Hepatocyte (in vitro differentiated cells): ENCODE measurements around the gene ROR2. TPM values are rescaled to one million over a fixed set of nuclear protein-coding genes. Genes with fewer than 3 reads are reported as not detected.

ENCODE experiments used
- DNase-seq: peaks from one replicate; pipeline ENCODE4 v3.0.0-alpha.2; 2016; ENCODE audit warnings: low spot score
- H2AFZ ChIP-seq: fragments of 200-600 bp; sonication (generic); 2 replicates; pipeline ENCODE4 v1.6.0; 2016; ENCODE audit warnings: antibody characterized with exemption, mild to moderate bottlenecking
- H3K27ac ChIP-seq: fragments of 200-600 bp; sonication (generic); 2 replicates; pipeline ENCODE4 v1.5.1; 2016; ENCODE audit warnings: mild to moderate bottlenecking
- H3K27me3 ChIP-seq: fragments of 200-600 bp; sonication (generic); 2 replicates; pipeline ENCODE4 v1.6.1; 2016
- H3K36me3 ChIP-seq: fragments of 200-600 bp; sonication (generic); replicated peaks from 2 replicates; pipeline ENCODE4 v1.5.1; 2016; ENCODE audit warnings: low read depth; ENCODE audit not compliant: insufficient read depth
- H3K4me1 ChIP-seq: fragments of 200-600 bp; sonication (generic); 2 replicates; pipeline ENCODE4 v1.5.1; 2016; ENCODE audit warnings: mild to moderate bottlenecking, moderate library complexity; ENCODE audit not compliant: insufficient read depth
- H3K4me2 ChIP-seq: fragments of 200-600 bp; sonication (generic); 2 replicates; pipeline ENCODE4 v1.6.0; 2016
- H3K4me3 ChIP-seq: fragments of 200-600 bp; sonication (generic); 2 replicates; pipeline ENCODE4 v1.5.1; 2016; ENCODE audit warnings: mild to moderate bottlenecking
- H3K79me2 ChIP-seq: fragments of 200-600 bp; sonication (generic); 2 replicates; pipeline ENCODE4 v1.6.0; 2017; ENCODE audit warnings: mild to moderate bottlenecking
- H3K9me2 ChIP-seq: fragments of 200-600 bp; sonication (generic); replicated peaks from 2 replicates; pipeline ENCODE4 v1.6.0; 2017; ENCODE audit warnings: mild to moderate bottlenecking; ENCODE audit not compliant: insufficient read depth
- H3K9me3 ChIP-seq: fragments of 200-600 bp; sonication (generic); 2 replicates; pipeline ENCODE4 v1.5.1; 2016; ENCODE audit warnings: low read depth, mild to moderate bottlenecking
- H4K20me1 ChIP-seq: fragments of 200-600 bp; sonication (generic); 2 replicates; pipeline ENCODE4 v1.6.0; 2016; ENCODE audit warnings: mild to moderate bottlenecking; ENCODE audit not compliant: insufficient read depth, poor library complexity, severe bottlenecking
- CTCF ChIP-seq: fragments of 200-600 bp; sonication (generic); IDR thresholded peaks from 2 replicates; pipeline ENCODE4 v1.5.1; 2016; ENCODE audit warnings: antibody characterized with exemption, mild to moderate bottlenecking; ENCODE audit not compliant: poor library complexity
- EZH2 ChIP-seq: fragments of 200-600 bp; sonication (generic); IDR thresholded peaks from 2 replicates; pipeline ENCODE4 v1.6.1; 2016; ENCODE audit warnings: antibody characterized with exemption, mild to moderate bottlenecking, borderline replicate concordance
- EZH2phosphoT487 ChIP-seq: fragments of 200-600 bp; sonication (generic); IDR thresholded peaks from one replicate; pipeline ENCODE4 v1.6.1; 2018; ENCODE audit warnings: antibody characterized with exemption, mild to moderate bottlenecking, low read depth, moderate library complexity; ENCODE audit not compliant: unreplicated experiment, severe bottlenecking
- WGBS: methylation state at CpG from one replicate; pipeline ENCODE4 v1.1.6; 2016; ENCODE audit warnings: low lambda C conversion rate; ENCODE audit errors: missing lambda C conversion rate; 5-methylcytosine and 5-hydroxymethylcytosine counted together
- polyA plus RNA-seq: library from polyadenylated mRNA; unstranded; fragments of >200 nt; fragmentation: Nextera tagmentation; extraction: Ambion mirVana; gene quantifications from 2 replicates; pipeline ENCODE4 v1.2.1, GENCODE V29; 2016
- total RNA-seq: library from RNA; depleted of rRNA; stranded (reverse); fragments of >200 nt; gene quantifications from 2 replicates; pipeline ENCODE4 v1.2.3, GENCODE V29; 2014

ROR2 gene
- total and polyA plus RNA-seq, 2 experiments from 2014 or later, result 25.6 to 29.5 TPM

DNA sequence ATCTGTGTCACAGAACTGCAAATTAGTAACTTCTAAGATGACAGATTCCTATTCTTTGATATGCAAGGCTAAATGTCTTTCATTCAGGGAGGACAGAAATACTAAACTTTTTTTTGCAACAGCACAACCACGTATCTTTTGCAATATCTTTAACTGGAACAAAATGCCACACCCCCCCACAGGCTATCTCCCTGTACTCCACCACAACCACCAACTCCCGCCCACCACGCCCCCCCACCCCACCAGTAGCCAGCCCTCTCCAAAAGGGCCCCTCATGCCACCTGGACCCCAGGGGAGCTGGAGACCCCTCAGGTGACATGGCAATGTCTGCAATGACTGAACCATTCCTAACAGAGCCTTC is 131.8 kb downstream of the ROR2 start:
- Histone ChIP-seq H3K9me3 (no peaks in the 10 kb centered on the region), H3K79me2 (peaks cover 85% of the 10 kb centered on the region), H3K4me1 (peaks cover 46% of the 10 kb centered on the region), H2AFZ (no peak overlapping the region), H3K27ac (peak overlapping the region; percentile 71), H4K20me1 (no peaks in the 10 kb centered on the region), H3K36me3 (no peaks in the 10 kb centered on the region), H3K27me3 (no peaks in the 10 kb centered on the region), H3K4me3 (no peak overlapping the region), H3K9me2 (no peaks in the 10 kb centered on the region), H3K4me2 (peak overlapping the region; percentile 61)
- DNase-seq, result no peak
- TF ChIP-seq CTCF (no peak), EZH2 (no peak), EZH2phosphoT487 (no peak)
- 37% methylated on average over 3 of the region's 3 CpGs for WGBS

DNA sequence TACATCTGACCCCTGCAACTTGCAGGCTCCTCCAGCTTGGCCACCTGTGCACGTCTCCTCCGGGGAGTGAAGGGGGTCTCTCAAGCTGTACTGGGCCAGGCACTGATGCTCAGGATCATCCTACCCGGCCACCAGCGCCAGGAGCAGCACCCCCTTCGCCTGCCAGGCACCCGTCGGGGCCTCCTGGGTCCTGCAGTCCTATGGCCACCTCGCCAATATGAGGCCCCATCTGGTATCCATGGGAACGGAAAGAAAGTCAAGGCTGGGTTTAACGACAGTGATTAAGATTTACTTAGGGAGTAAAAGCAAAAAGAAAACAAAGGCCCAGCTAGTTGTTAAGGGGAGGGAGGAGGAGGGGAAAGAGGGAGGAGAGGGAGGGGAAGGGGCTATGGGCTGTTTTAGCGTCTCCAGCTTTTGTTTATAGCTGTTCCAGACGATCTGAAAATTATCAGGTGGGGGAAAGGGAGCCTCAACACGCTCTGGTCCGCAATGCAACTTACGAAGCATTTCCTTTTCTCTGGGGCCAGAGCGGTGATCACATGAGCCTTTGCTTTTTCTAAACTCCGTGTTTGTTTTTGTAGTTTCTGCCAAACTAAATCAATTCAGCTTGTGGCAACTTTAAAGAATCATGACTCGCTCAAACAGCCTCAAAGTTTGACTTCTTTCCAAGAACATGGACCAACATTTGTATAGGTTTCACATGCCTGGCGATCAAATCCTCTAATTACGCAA is 132.4 kb downstream of the ROR2 start:
- peaks cover 81% of the 10 kb centered on the region for H3K79me2 ChIP-seq
- H3K36me3 ChIP-seq, result no peaks in the 10 kb centered on the region
- H2AFZ ChIP-seq, result no peak overlapping the region
- H3K27ac ChIP-seq, result peak overlapping the region; percentile 71
- H3K4me3 ChIP-seq, result no peak overlapping the region
- WGBS, result 26% methylated on average over 19 of the region's 20 CpGs
- H3K4me2 ChIP-seq, result peak overlapping the region; percentile 61
- H3K9me3 ChIP-seq, result no peaks in the 10 kb centered on the region
- peaks cover 49% of the 10 kb centered on the region for H3K4me1 ChIP-seq
- H4K20me1 ChIP-seq, result no peaks in the 10 kb centered on the region
- H3K27me3 ChIP-seq, result no peaks in the 10 kb centered on the region
- DNase-seq, result peak; percentile 79
- H3K9me2 ChIP-seq, result no peaks in the 10 kb centered on the region
- TF ChIP-seq EZH2phosphoT487 (no peak), EZH2 (no peak), CTCF (no peak)

DNA sequence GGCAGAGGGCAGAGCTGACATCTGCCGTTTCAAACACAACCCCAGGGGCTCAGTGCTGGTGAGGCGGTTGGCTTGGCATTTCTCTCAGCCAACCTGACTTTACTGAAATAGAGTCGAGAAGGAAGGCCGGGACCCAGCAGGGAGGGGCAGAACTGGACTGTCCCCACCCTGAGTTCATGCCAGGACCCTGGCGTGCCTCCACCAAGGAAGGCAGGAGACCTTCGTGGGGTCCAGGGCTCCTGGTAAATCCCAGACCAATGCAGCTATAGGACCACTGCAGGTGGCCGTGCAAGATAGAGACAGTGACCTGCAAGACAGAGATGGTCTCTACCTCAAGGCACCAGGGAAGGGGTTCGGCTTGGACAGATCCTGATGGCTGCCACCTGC is 132.9 kb downstream of the ROR2 start:
- no peak overlapping the region for H2AFZ ChIP-seq
- H3K27ac ChIP-seq, result peak overlapping the region; percentile 71
- no peaks in the 10 kb centered on the region for H3K36me3 ChIP-seq

More for the DNA sequence above, 132.9 kb downstream of the ROR2 start:
- TF ChIP-seq EZH2phosphoT487 (no peak), CTCF (no peak), EZH2 (no peak)
- peaks cover under 1% of the 10 kb centered on the region for H4K20me1 ChIP-seq
- H3K4me1 ChIP-seq, result peaks cover 53% of the 10 kb centered on the region
- no peak for DNase-seq
- peak overlapping the region; percentile 61 for H3K4me2 ChIP-seq
- H3K4me3 ChIP-seq, result no peak overlapping the region
- peaks cover 81% of the 10 kb centered on the region for H3K79me2 ChIP-seq
- H3K27me3 ChIP-seq, result no peaks in the 10 kb centered on the region
- no peaks in the 10 kb centered on the region for H3K9me3 ChIP-seq
- H3K9me2 ChIP-seq, result no peaks in the 10 kb centered on the region
- WGBS, result 69% methylated on average over 8 of the region's 8 CpGs
